Stimulated activated CD8-positive, alpha-beta memory T cell treated with anti-CD3 and anti-CD28 coated beads, Interleukin-7, amount 100 ng/mL, for 48 hours (primary cell): ENCODE measurements around the gene LILRA6.
"Not testable (repeated sequence)": the region's sequence is repeated elsewhere in the genome, so short reads cannot be mapped to it uniquely, and the experiment has no call there.

Source experiments
- DNase-seq, 2 donors: peaks; one replicate each; pipeline ENCODE4 v3.0.0-alpha.2; 2020; ENCODE audit warnings: low read depth in 1 of 2; ENCODE audit errors: extremely low read depth in 1 of 2

Gene LILRA6

GRCh38 chr19:54266133-54266532, 23.5 kb upstream of the LILRA6 start:
- peak; percentile 28 to 64 for DNase-seq

GRCh38 chr19:54262470-54262869, 19.9 kb upstream of the LILRA6 start:
- no peak for DNase-seq

DNA sequence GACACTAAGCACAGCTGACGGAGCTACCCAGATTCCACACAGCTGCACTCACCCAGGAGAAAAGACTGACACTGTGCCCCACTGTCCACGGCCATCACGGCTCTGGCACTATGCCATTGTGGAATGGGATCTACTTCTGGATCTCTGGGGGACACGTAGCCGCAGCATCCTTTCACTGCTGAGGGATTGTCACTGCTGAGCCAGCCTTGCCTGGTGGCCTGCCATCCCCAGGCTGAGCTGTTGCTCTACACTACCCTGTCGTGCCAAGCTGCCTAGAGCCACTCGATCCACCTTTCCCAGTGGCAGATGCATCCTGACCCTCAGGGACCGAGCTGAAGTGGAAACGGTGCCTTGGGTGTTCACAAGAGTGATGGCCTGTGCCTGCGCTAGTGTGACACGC, 19.5 kb upstream of the LILRA6 start:
- no peak for DNase-seq

GRCh38 chr19:54257116-54257480, 14.5 kb upstream of the LILRA6 start, which contains the start of gene LILRB5:
Gene LILRB5, minus strand, starts transcription at chr19:54257273. Its CDS starts 80 bp downstream, at chr19:54257193.
- DNase-seq, result no peak

- DNase-seq, result no peak
Observed at GRCh38 chr19:54256250-54257115, 13.9 kb upstream of the LILRA6 start.

DNA sequence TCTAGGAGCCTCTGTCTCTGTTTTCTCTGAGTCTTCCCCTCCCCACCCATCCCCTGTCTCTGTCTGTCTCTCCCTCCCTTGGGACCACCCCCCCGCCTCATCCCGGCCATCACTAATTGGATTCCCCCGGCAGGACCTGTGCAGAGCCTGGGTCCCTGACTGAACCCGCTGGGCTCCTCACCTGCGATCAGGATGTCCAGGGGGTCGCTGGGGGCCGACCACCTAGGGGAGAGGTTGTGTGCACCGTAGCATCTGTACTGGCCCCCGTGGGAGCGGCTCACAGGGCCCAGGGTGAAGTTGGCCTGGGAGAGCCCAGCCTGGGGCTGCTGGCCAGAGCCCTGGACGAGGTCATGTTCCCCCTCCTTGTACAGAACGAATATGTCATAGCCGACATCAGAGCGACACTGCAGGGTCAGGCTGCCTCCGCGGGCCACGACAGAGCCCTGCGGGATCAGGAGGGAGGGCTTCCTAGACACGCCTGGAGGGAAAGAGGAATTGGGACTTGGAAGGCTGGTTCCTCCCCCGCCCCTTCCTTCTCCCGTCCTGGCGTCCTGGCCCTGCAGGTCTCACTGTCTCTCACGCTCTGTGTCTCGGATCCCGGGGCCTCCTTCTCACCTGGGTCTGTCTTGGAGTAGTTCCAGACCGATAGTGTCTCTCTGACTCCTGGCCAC, 12.7 kb upstream of the LILRA6 start:
- no peak for DNase-seq

- no peak for DNase-seq
Observed at GRCh38 chr19:54254195-54254906, 11.8 kb upstream of the LILRA6 start.

GRCh38 chr19:54253331-54254194, 11.0 kb upstream of the LILRA6 start:
- DNase-seq, result no peak

DNA sequence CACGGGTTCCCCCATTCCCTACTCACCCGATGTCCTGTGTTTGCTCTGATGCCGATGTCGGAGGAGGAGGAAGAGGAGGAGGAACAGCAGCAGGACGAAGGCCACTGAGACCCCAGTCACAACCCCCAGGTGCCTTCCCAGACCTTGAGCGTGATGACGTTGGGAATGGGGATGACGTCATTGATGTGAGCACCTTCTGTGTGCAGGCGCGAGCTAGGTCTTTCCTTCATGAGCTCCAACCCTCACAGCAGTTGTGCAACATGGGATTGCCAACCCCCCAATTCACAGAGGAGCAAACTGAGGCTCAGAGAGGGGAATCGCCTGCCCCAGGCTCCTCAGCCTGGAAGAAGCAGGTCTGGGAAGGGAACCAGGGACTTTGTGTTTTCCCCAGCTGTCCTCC, 10.3 kb upstream of the LILRA6 start:
- DNase-seq, result no peak

GRCh38 chr19:54252243-54252642, 9.7 kb upstream of the LILRA6 start:
- DNase-seq, result no peak

- peak; percentile 45 to 72 for DNase-seq
Observed at GRCh38 chr19:54248016-54248601, 5.5 kb upstream of the LILRA6 start.

DNA sequence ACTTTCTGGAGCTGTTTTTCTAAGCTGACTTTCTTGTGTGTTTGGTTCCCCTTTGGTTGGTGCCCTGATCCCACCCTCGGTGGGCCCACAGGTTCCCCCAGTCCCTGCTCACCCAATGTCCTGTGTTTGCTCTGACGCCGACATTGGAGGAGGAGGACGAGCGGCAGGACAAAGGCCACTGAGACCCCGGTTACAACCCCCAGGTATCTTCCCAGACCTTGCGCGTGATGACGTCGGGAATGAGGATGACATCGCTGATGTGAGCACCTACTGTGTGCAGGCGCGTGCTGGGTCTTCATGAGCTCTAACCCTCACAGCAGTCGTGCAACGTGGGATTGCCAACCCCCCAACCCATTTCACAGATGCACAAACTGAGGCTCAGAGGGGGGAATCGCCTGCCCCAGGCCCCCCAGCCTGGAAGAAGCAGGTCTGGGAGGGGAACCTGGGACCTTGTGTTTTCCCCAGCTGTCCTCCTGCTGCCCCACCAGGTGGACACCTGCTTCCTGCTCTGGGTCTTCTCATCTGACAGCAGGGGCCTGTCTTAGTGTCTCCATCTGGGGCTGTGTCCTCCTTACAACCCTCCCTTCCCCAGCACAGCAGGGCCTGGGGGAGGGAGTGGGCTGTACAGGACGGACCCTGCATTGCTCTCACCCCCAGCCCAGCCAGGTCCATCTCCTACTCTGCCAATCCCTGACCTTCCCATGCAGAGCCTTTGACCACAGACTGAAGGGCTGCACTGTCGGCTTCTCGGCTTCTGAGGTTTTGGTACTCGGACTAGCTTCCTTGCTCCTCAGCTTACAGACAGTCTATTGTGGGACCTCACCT, 4.7 kb upstream of the LILRA6 start:
- no peak for DNase-seq

GRCh38 chr19:54245936-54246335, 3.3 kb upstream of the LILRA6 start:
- no peak for DNase-seq

- DNase-seq, result not testable (repeated sequence)
Observed at GRCh38 chr19:54243809-54244208, 1.2 kb upstream of the LILRA6 start.

GRCh38 chr19:54242234-54242633, 356 bp downstream of the LILRA6 start:
- DNase-seq, result not testable (repeated sequence)

DNA sequence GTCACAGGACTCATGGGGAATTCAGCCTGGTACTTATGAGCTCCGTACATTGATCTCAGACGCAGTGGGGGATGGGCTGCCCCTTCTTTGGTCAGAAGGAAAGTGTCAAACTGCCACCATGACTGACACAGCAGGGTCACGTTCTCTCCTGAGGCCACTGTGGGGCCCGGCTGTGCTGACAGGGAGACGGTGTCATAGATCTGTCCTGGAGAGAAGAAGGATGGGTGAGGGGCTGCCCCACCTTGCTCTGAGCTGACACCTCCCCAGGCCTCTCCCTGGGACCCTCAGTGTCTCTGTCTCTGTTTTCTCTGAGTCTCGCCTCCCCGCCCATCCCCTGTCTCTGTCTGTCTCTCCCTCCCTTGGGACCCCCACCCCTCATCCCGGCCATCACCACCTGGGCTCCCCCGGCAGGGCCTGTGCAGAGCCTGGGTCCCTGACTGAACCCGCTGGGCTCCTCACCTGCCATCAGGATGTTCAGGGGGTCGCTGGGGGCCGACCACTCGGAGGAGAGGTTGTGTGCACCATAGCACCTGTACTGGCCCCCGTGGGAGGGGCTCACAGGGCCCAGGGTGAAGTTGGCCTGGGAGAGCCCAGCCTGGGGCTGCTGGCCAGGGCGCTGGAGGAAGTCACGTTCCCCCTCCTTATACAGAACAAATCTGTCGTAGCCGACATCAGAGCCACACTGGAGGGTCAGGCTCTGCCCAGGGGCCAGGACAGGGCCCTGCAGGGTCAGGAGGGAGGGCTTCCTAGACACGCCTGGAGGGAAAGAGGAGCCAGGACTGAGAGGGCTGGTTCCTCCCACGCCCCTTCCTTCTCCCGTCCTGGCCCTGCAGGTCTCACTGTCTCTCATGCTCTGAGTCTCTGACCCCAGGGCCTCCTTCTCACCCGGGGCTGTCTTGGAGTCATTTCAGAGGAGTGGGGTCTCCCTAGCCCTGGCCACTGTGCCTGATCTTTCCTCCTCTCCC, 1.9 kb downstream of the LILRA6 start:
- not testable (repeated sequence) for DNase-seq

GRCh38 chr19:54239491-54240371, 2.9 kb downstream of the LILRA6 start:
- not testable (repeated sequence) for DNase-seq
